Panc1 (cell line): Measurements from ENCODE around the gene MICAL2. TPM values are rescaled to one million over a fixed set of nuclear protein-coding genes. Genes with fewer than 3 reads are reported as not detected.

Experiments
- ATAC-seq: fragments of 200-7000 bp; cut with Tn5 transposase; 2 replicates; pipeline ENCODE4 v1.9.1; 2020; ENCODE audit warnings: mild to moderate bottlenecking, moderate library complexity
- BruUV-seq: library from RNA; stranded (reverse); fragments of 400-500 nt; replicated peaks from 2 replicates; lab custom pipeline; 2021; lab: Mats Ljungman, UMichigan
- CTCF ChIA-PET: fragments of 300-600 bp; sonication (Branson Sonifier 250); formaldehyde crosslinking; loops from one replicate; lab custom pipeline; 2022; ENCODE audit warnings: antibody characterized with exemption; lab: Charles Lee
- POLR2A ChIA-PET: fragments of 300-600 bp; sonication (Branson Sonifier 250); formaldehyde crosslinking; loops from one replicate; lab custom pipeline; 2022; ENCODE audit warnings: antibody characterized with exemption; lab: Charles Lee
- DNase-seq: peaks from one replicate; pipeline ENCODE4 v3.0.0-alpha.2; 2010; ENCODE audit warnings: low read depth, low spot score
- H3K27ac ChIP-seq: 2 replicates; pipeline ENCODE4 v1.5.1; 2011; ENCODE audit warnings: mild to moderate bottlenecking, low read length, inconsistent platforms
- H3K27me3 ChIP-seq: fragments of 200-500 bp; sonication (Bioruptor generic); 2 replicates; pipeline ENCODE4 v1.6.0; 2014; ENCODE audit warnings: low read length, inconsistent platforms; ENCODE audit not compliant: control insufficient read depth, insufficient read depth
- H3K36me3 ChIP-seq: fragments of 200-500 bp; sonication (Bioruptor generic); 2 replicates; pipeline ENCODE4 v1.5.1; 2014; ENCODE audit warnings: inconsistent platforms, mild to moderate bottlenecking, low read length, moderate library complexity; ENCODE audit not compliant: control insufficient read depth, insufficient read depth
- H3K4me1 ChIP-seq: 2 replicates; pipeline ENCODE4 v1.5.1; 2011; ENCODE audit warnings: inconsistent platforms, mild to moderate bottlenecking, low read length, moderate library complexity; ENCODE audit not compliant: control insufficient read depth, insufficient read depth
- H3K4me3 ChIP-seq, 2 experiments: 2 replicates each; pipeline ENCODE4 v1.5.1; 2011 to 2012; ENCODE audit warnings: low read depth in 2 of 2, low read length in 2 of 2, mild to moderate bottlenecking in 2 of 2, inconsistent platforms in 1 of 2, moderate library complexity in 1 of 2
- H3K9me3 ChIP-seq: fragments of 200-500 bp; sonication (Bioruptor generic); 2 replicates; pipeline ENCODE4 v1.5.1; 2014; ENCODE audit warnings: low read depth, mild to moderate bottlenecking, inconsistent platforms, low read length, moderate library complexity; ENCODE audit not compliant: control insufficient read depth, insufficient read depth
- POLR2AphosphoS5 ChIP-seq: IDR thresholded peaks from 2 replicates; pipeline ENCODE4 v1.6.1; 2012; ENCODE audit warnings: mild to moderate bottlenecking, low read depth, low read length, moderate library complexity
- REST ChIP-seq, 2 experiments: IDR thresholded peaks; 2 replicates each; pipeline ENCODE4 v1.6.1; 2011 to 2012; ENCODE audit warnings: low read depth in 2 of 2, control low read depth in 1 of 2, low read length in 1 of 2, mild to moderate bottlenecking in 1 of 2, moderate library complexity in 1 of 2; ENCODE audit not compliant: insufficient read depth in 1 of 2
- SIN3A ChIP-seq: IDR thresholded peaks from 2 replicates; pipeline ENCODE4 v1.6.1; 2012; ENCODE audit warnings: low read depth, mild to moderate bottlenecking, low read length, moderate library complexity, borderline replicate concordance; ENCODE audit not compliant: insufficient read depth
- TCF7L2 ChIP-seq: IDR thresholded peaks from 2 replicates; pipeline ENCODE4 v1.6.1; 2011; ENCODE audit warnings: mild to moderate bottlenecking, low read depth, low read length, inconsistent platforms
- in situ Hi-C: cut with HindIII; loops from 2 replicates; pipeline ENCODE4 v1.10.0; 2016; ENCODE audit warnings: low sequenced_read_pairs, low pct_unique_long_range_greater_than_20kb
- intact Hi-C: fragments of 100-400 bp; cut with micrococcal nuclease; formaldehyde crosslinking; loops from one replicate; pipeline ENCODE4 v1.10.0; 2022; ENCODE audit not compliant: unreplicated experiment
- total RNA-seq: library from RNA; stranded (reverse); gene quantifications from one replicate; pipeline ENCODE4 v1.2.1, GENCODE V29; 2021; ENCODE audit not compliant: unreplicated experiment
- TF ChIP-seq, protein P1 (sequence below): fragments of 450-650 bp; IDR thresholded peaks from 2 replicates; pipeline ENCODE4 v1.5.1; 2017; ENCODE audit warnings: mild to moderate bottlenecking

The MICAL2 gene
- total RNA-seq, 1 experiment from 2014 or later, result 199 TPM

GRCh38 chr11:12263141-12263693, 152.8 kb downstream of the MICAL2 start:
- TF ChIP-seq, protein P1, sequence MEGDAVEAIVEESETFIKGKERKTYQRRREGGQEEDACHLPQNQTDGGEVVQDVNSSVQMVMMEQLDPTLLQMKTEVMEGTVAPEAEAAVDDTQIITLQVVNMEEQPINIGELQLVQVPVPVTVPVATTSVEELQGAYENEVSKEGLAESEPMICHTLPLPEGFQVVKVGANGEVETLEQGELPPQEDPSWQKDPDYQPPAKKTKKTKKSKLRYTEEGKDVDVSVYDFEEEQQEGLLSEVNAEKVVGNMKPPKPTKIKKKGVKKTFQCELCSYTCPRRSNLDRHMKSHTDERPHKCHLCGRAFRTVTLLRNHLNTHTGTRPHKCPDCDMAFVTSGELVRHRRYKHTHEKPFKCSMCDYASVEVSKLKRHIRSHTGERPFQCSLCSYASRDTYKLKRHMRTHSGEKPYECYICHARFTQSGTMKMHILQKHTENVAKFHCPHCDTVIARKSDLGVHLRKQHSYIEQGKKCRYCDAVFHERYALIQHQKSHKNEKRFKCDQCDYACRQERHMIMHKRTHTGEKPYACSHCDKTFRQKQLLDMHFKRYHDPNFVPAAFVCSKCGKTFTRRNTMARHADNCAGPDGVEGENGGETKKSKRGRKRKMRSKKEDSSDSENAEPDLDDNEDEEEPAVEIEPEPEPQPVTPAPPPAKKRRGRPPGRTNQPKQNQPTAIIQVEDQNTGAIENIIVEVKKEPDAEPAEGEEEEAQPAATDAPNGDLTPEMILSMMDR, result no peak
- TF ChIP-seq POLR2AphosphoS5, result no peak
- TF ChIP-seq SIN3A, result no peak
- TF ChIP-seq TCF7L2, result no peak
- TF ChIP-seq REST (IDR thresholded peaks at IDR 0.05; ENCODE audit: insufficient read depth in 1 of 2, low read depth in 2 of 2, low read length in 1 of 2), result no peak
- ChIA-PET CTCF (interaction anchor here (1.1 kb wide), 1 partner anchor 26 kb away, joined by 3 read pairs; no protein-coding TSS in a partner anchor), POLR2A (no interaction called here)
- in situ Hi-C loops (no loop called here), intact Hi-C loops (no loop called here)
- H3K27me3 ChIP-seq, result no peaks in the 10 kb centered on the region
- BruUV-seq, result TSS peak; percentile 59
- H3K36me3 ChIP-seq, result peaks cover 4% of the 10 kb centered on the region
- DNase-seq (no peak), ATAC-seq (no peak)
- H3K9me3 ChIP-seq, result no peaks in the 10 kb centered on the region
- no peak overlapping the region for H3K4me3 ChIP-seq
- H3K27ac ChIP-seq, result no peak overlapping the region
- no peaks in the 10 kb centered on the region; the same call in 1 of the 2 replicates for H3K4me1 ChIP-seq

GRCh38 chr11:12264361-12264760, 154.0 kb downstream of the MICAL2 start:
- H3K36me3 ChIP-seq, result no peaks in the 10 kb centered on the region; the same call in 1 of the 2 replicates
- ATAC-seq (no peak), DNase-seq (no peak)
- no TSS peak for BruUV-seq
- H3K4me3 ChIP-seq, result no peak overlapping the region
- no peaks in the 10 kb centered on the region for H3K9me3 ChIP-seq
- in situ Hi-C loops (no loop called here), intact Hi-C loops (no loop called here)
- H3K4me1 ChIP-seq, result peaks cover 6% of the 10 kb centered on the region
- POLR2A ChIA-PET, result no interaction called here
- no peaks in the 10 kb centered on the region for H3K27me3 ChIP-seq
- TF ChIP-seq, protein P1, result no peak
- TF ChIP-seq TCF7L2 (no peak), REST (IDR thresholded peaks at IDR 0.05; ENCODE audit: insufficient read depth in 1 of 2, low read depth in 2 of 2, low read length in 1 of 2) (no peak), POLR2AphosphoS5 (no peak), SIN3A (no peak)
- H3K27ac ChIP-seq, result no peak overlapping the region
- CTCF ChIA-PET, result no interaction called here
